ENCODE results near the gene NRM. TPM values are rescaled to one million over a fixed set of nuclear protein-coding genes. Genes with fewer than 3 reads are reported as not detected.
"Not testable (repeated sequence)": the region's sequence is repeated elsewhere in the genome, so short reads cannot be mapped to it uniquely, and the experiment has no call there.

NRM gene
- total RNA-seq, 2 experiments from 2014 or later = 33.1 to 33.9 TPM

DNA sequence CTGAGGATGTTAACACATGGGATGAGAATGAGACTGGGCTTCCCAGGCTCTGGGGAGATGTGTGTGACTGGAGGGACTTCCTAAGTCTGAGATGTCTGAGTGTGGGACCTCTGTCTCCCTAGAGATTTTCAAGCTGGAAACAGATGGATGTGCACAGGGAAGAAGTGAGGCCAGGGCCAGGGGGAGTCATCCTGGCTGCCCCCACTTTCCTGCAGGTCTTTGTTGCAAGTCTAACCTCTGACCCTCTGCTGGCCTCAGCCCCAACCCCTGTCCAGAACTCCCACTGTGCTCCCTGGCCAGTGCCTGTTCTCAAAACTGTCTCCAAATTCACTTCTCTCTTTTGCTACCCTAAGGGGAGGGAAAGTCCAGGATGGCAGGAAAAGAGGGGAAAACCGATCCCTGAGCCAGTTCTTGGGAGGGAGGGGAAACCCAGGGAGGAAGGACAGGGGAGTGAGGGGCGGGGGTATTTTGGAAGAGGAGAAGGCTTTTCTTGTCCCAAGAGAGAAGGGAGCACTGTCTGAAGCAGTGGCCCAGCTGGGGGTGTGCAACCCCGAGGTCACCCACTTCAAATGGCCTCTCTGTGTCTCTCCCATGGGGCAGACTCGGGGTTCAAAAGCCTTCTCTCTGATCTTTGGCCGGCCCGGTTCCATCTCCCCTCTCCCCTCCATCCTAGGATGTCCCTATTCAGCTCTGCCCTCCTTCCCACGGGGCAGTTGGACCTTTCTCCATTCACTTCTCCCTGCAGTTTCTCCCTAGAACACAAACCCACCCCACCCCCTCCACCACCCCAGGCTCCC, 7.4 kb downstream of the NRM start:
- H3K4me3 Mint-ChIP-seq = peak overlapping the region; percentile 91
- DNase-seq (peak; percentile 51), ATAC-seq (ENCODE audit: low read depth) (no peak)
- POLR2A ChIA-PET = interaction anchor here (0.7 to 16.6 kb wide), 11 partner anchors 7 to 68 kb away, joined by 3 to 512 read pairs (median 13); partner anchors contain the start of genes DHX16, IER3, MDC1 and MRPS18B
- peaks cover 28% of the 10 kb centered on the region for H3K4me1 Mint-ChIP-seq
- peak overlapping the region; percentile 99 for H3K27ac Mint-ChIP-seq
- no peaks in the 10 kb centered on the region for H3K9me3 Mint-ChIP-seq
- H3K27me3 Mint-ChIP-seq = no peaks in the 10 kb centered on the region
- H3K36me3 Mint-ChIP-seq = peaks cover 70% of the 10 kb centered on the region

- peak; percentile 64 for ATAC-seq (ENCODE audit: low read depth)
- Mint-ChIP-seq H3K27me3 (no peaks in the 10 kb centered on the region), H3K4me1 (peaks cover 20% of the 10 kb centered on the region), H3K9me3 (no peaks in the 10 kb centered on the region), H3K4me3 (peak overlapping the region; percentile 91), H3K36me3 (peaks cover 73% of the 10 kb centered on the region), H3K27ac (peak overlapping the region; percentile 99)
- POLR2A ChIA-PET = interaction anchor here (0.8 to 16.6 kb wide), 10 partner anchors 9 to 190 kb away, joined by 3 to 512 read pairs (median 20); partner anchors contain the start of genes IER3, MDC1, MRPS18B and NRM
- peak; percentile 88 for DNase-seq
Measured at GRCh38 chr6:30682143-30683117, 8.4 kb downstream of the NRM start.

GRCh38 chr6:30681766-30682142, 9.0 kb downstream of the NRM start:
- Mint-ChIP-seq H3K4me3 (peak overlapping the region; percentile 91), H3K27ac (peak overlapping the region; percentile 99), H3K9me3 (no peaks in the 10 kb centered on the region), H3K27me3 (no peaks in the 10 kb centered on the region), H3K36me3 (peaks cover 76% of the 10 kb centered on the region), H3K4me1 (peaks cover 23% of the 10 kb centered on the region)
- DNase-seq = no peak
- POLR2A ChIA-PET = interaction anchor here (0.8 to 16.6 kb wide), 8 partner anchors 9 to 189 kb away, joined by 3 to 512 read pairs (median 40); partner anchors contain the start of genes MDC1, MRPS18B, NRM and PPP1R10
- ATAC-seq (ENCODE audit: low read depth) = no peak

- no peak for ATAC-seq (ENCODE audit: low read depth)
- H3K27me3 Mint-ChIP-seq = no peaks in the 10 kb centered on the region
- peak overlapping the region; percentile 91 for H3K4me3 Mint-ChIP-seq
- no peak for DNase-seq
- H3K9me3 Mint-ChIP-seq = no peaks in the 10 kb centered on the region
- H3K4me1 Mint-ChIP-seq = peaks cover 25% of the 10 kb centered on the region
- POLR2A ChIA-PET = interaction anchor here (0.7 to 16.6 kb wide), 9 partner anchors 10 to 150 kb away, joined by 3 to 512 read pairs (median 13); partner anchors contain the start of genes MDC1, MRPS18B, NRM and TUBB
- peaks cover 70% of the 10 kb centered on the region for H3K36me3 Mint-ChIP-seq
- H3K27ac Mint-ChIP-seq = peak overlapping the region; percentile 99
Measured at GRCh38 chr6:30679765-30680535, 10.8 kb downstream of the NRM start.

DNA sequence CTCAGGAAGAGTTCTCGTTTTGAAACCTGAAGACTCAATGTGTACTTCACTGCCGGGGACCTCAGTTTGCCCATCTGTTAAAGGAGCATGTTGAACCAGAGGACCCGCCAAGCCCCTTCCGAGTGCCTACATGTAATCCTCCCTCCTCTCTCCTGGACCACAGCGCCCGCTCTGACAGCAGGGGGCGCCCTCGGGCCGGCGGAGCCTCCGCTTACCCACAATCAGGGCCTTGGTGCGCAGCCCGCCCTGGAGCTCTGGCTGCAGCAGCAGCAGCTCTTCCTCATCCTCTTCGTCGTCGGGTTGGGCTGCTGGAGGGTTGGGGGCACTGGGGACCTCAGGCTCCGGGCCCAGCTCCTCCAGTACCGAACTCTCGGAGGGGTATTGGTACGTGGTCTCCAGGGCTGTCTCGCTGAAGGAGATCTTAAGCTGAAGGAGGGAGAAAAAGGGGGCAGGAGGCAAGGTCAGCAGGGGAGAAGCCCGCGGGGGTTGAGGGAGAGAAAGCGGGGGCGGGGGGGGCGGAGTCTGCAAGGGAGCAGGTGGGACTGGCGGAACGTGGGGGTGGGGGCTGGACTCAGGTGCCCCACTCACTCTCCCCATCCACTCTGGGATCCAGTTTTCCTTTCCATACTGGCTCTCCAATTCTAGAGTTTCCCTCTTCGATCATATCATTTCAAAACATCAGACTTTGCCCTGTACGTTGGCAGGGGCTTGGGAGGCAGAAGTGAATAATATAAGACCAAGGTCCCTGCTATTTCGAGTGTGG, 11.6 kb downstream of the NRM start:
- Mint-ChIP-seq H3K27me3 (no peaks in the 10 kb centered on the region), H3K36me3 (peaks cover 68% of the 10 kb centered on the region), H3K27ac (peak overlapping the region; percentile 99), H3K4me3 (peak overlapping the region; percentile 91), H3K4me1 (peaks cover 24% of the 10 kb centered on the region), H3K9me3 (no peaks in the 10 kb centered on the region)
- POLR2A ChIA-PET = interaction anchor here (0.7 to 16.6 kb wide), 16 partner anchors 9 to 199 kb away, joined by 3 to 512 read pairs (median 5); partner anchors contain the start of genes ATAT1, MDC1, MRPS18B and NRM
- ATAC-seq (ENCODE audit: low read depth) (peak; percentile 42), DNase-seq (peak; percentile 98)

- POLR2A ChIA-PET = interaction anchor here (0.6 to 16.6 kb wide), 6 partner anchors 8 to 62 kb away, joined by 3 to 512 read pairs (median 5); partner anchors contain the start of genes MDC1 and TUBB
- H3K27me3 Mint-ChIP-seq = no peaks in the 10 kb centered on the region
- DNase-seq (no peak), ATAC-seq (ENCODE audit: low read depth) (no peak)
- peaks cover 47% of the 10 kb centered on the region for H3K36me3 Mint-ChIP-seq
- no peaks in the 10 kb centered on the region for H3K9me3 Mint-ChIP-seq
- peaks cover 29% of the 10 kb centered on the region for H3K4me1 Mint-ChIP-seq
- H3K4me3 Mint-ChIP-seq = peak overlapping the region; percentile 19
- H3K27ac Mint-ChIP-seq = peak overlapping the region; percentile 61
Measured at GRCh38 chr6:30676660-30677285, 14.0 kb downstream of the NRM start.

GRCh38 chr6:30672445-30673253, 18.1 kb downstream of the NRM start, which contains the start of gene DHX16:
TSS of gene DHX16 (minus strand) at chr6:30673006. CDS start at chr6:30672841, 165 bp downstream.
- POLR2A ChIA-PET = interaction anchor here (0.7 to 16.6 kb wide), 18 partner anchors 11 to 212 kb away, joined by 3 to 512 read pairs (median 4); partner anchors contain the start of genes ABCF1, ATAT1, DDR1 and GNL1
- Mint-ChIP-seq H3K36me3 (peaks cover 21% of the 10 kb centered on the region), H3K9me3 (no peaks in the 10 kb centered on the region), H3K27me3 (no peaks in the 10 kb centered on the region), H3K27ac (peak within 1 kb of the TSS; percentile 75), H3K4me1 (peaks cover 28% of the 10 kb centered on the region), H3K4me3 (peak within 1 kb of the TSS; percentile 78)
- peak; percentile 83 for ATAC-seq (ENCODE audit: low read depth)
- DNase-seq = peak; percentile 89

DNA sequence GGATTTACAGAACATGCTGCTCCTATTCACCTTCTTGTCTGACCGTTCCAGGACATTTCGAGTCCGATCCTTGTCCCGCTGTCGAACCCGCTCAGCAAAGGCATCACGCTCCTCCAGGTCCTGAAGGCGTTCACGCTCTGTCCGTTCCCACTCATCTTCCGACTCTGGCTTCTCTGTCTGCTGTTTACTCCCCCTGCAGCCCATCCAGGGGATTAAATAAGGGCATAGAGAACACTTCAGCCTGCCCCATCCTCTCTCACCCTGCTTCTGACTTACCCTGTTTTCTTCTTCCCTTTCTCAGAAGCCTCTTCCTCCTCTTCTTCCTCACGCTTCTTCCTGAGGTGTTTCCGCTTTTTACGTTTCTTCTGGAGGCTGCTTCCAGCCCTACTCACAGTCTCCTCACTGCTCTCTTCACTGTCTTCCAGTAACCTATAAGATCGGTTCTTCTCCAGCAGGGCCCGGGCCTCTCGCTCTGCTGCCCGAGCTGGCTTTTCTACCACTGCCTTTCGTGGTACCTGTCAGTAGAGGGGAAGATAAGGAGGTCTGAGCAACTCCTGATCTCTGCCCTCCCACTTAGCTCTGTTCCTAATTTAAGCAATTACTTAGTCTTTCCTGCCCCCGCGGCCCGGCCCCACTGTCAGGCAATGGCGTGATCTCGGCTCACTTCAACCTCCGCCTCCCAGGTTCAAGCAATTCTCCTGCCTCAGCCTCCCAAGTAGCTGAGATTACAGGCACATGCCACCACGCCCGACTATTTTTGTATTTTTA, 19.8 kb downstream of the NRM start:
- H3K36me3 Mint-ChIP-seq = peaks cover 11% of the 10 kb centered on the region
- DNase-seq (no peak), ATAC-seq (ENCODE audit: low read depth) (no peak)
- H3K27me3 Mint-ChIP-seq = no peaks in the 10 kb centered on the region
- H3K9me3 Mint-ChIP-seq = no peaks in the 10 kb centered on the region
- H3K4me1 Mint-ChIP-seq = peaks cover 25% of the 10 kb centered on the region
- no peak overlapping the region for H3K27ac Mint-ChIP-seq
- H3K4me3 Mint-ChIP-seq = peak overlapping the region; percentile 78
- POLR2A ChIA-PET = interaction anchor here (0.9 to 16.6 kb wide), 3 partner anchors 51 to 56 kb away, joined by 4 to 512 read pairs (median 15); partner anchors contain the start of genes MDC1, MRPS18B, PPP1R10 and TUBB

GRCh38 chr6:30666300-30666699, 24.5 kb downstream of the NRM start:
- Mint-ChIP-seq H3K4me1 (peaks cover 20% of the 10 kb centered on the region), H3K27ac (peak overlapping the region; percentile 35), H3K36me3 (peaks cover 29% of the 10 kb centered on the region)
- not testable (repeated sequence) for DNase-seq, H3K27me3 Mint-ChIP-seq, H3K9me3 Mint-ChIP-seq, H3K4me3 Mint-ChIP-seq
- ATAC-seq (ENCODE audit: low read depth) = peak; percentile 56
- POLR2A ChIA-PET = interaction anchor here (0.6 kb wide), 1 partner anchor 161 kb away, joined by 4 read pairs; no protein-coding TSS in a partner anchor
